Osteocyte (in vitro differentiated cells): Measurements from ENCODE around the gene LCN12. TPM values are rescaled to one million over a fixed set of nuclear protein-coding genes. Genes with fewer than 3 reads are reported as not detected.

ENCODE experiments used
- DNase-seq: peaks from one replicate; pipeline ENCODE4 v3.0.0; 2021; ENCODE audit warnings: mixed read lengths; ENCODE audit not compliant: unreplicated experiment; ENCODE audit errors: extremely low spot score
- H3K27ac Mint-ChIP-seq: one replicate; pipeline ENCODE4 v1.8.0; 2021; ENCODE audit warnings: mild to moderate bottlenecking, mixed read lengths; ENCODE audit not compliant: unreplicated experiment
- H3K27me3 Mint-ChIP-seq: one replicate; pipeline ENCODE4 v1.8.0; 2021; ENCODE audit warnings: mixed read lengths; ENCODE audit not compliant: unreplicated experiment
- H3K36me3 Mint-ChIP-seq: one replicate; pipeline ENCODE4 v1.8.0; 2021; ENCODE audit warnings: mixed read lengths; ENCODE audit not compliant: unreplicated experiment
- H3K4me1 Mint-ChIP-seq: one replicate; pipeline ENCODE4 v1.8.0; 2021; ENCODE audit warnings: mixed read lengths; ENCODE audit not compliant: unreplicated experiment
- H3K4me3 Mint-ChIP-seq: one replicate; pipeline ENCODE4 v1.8.0; 2021; ENCODE audit warnings: mild to moderate bottlenecking, moderate library complexity, mixed read lengths; ENCODE audit not compliant: unreplicated experiment
- H3K9me3 Mint-ChIP-seq: one replicate; pipeline ENCODE4 v1.8.0; 2021; ENCODE audit warnings: mixed read lengths; ENCODE audit not compliant: unreplicated experiment
- CTCF ChIP-seq: fragments of 200-600 bp; sonication (generic); IDR thresholded peaks from 2 replicates; pipeline ENCODE4 v1.5.0; 2021; ENCODE audit warnings: antibody characterized with exemption, mild to moderate bottlenecking, moderate library complexity
- total RNA-seq: library from RNA; stranded (reverse); gene quantifications from 2 replicates; pipeline ENCODE4 v1.2.1, GENCODE V29; 2021

The LCN12 gene
- total RNA-seq, 1 donor from 2014 or later, result 1.4 TPM

DNA sequence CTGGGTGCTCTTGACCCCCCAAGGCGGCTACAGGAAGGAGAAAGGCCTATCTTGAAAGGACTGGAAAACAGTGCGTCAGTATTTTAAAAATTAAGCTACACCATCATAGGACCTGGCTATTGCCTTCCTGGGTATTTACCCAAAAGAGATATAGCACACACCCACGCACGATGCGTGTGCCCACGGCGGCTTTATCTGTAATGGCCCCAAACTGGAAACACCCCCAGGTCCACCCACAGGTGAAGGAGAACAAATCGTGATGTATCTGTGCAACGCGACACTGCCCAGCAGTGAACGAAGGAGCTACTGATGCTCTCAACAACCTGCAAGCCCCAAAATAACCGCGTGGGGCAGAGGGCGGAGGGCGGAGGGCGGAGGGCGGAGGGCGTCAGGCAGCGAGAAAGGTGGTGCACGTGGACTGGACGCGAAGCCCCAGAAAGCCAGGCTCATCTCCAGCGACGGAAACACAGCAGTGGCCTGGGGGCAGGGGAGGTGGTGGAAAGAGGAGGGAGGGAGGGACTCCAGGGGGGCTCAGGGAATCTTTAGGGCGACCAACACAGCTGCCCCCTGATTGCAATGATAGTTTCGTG is 12.9 kb downstream of the LCN12 start:
- H3K9me3 Mint-ChIP-seq, result no peaks in the 10 kb centered on the region
- DNase-seq, result no peak
- H3K4me1 Mint-ChIP-seq, result peaks cover 19% of the 10 kb centered on the region
- H3K27ac Mint-ChIP-seq, result no peak overlapping the region
- H3K27me3 Mint-ChIP-seq, result peaks cover 3% of the 10 kb centered on the region
- TF ChIP-seq CTCF, result no peak
- H3K4me3 Mint-ChIP-seq, result no peak overlapping the region
- no peaks in the 10 kb centered on the region for H3K36me3 Mint-ChIP-seq

- H3K9me3 Mint-ChIP-seq, result no peaks in the 10 kb centered on the region
- no peak overlapping the region for H3K27ac Mint-ChIP-seq
- peaks cover 14% of the 10 kb centered on the region for H3K4me1 Mint-ChIP-seq
- TF ChIP-seq CTCF, result no peak
- H3K36me3 Mint-ChIP-seq, result no peaks in the 10 kb centered on the region
- peaks cover 3% of the 10 kb centered on the region for H3K27me3 Mint-ChIP-seq
- H3K4me3 Mint-ChIP-seq, result no peak overlapping the region
- no peak for DNase-seq
These were observed 13.9 kb downstream of the LCN12 start for GRCh38 chr9:136965771-136966484.

DNA sequence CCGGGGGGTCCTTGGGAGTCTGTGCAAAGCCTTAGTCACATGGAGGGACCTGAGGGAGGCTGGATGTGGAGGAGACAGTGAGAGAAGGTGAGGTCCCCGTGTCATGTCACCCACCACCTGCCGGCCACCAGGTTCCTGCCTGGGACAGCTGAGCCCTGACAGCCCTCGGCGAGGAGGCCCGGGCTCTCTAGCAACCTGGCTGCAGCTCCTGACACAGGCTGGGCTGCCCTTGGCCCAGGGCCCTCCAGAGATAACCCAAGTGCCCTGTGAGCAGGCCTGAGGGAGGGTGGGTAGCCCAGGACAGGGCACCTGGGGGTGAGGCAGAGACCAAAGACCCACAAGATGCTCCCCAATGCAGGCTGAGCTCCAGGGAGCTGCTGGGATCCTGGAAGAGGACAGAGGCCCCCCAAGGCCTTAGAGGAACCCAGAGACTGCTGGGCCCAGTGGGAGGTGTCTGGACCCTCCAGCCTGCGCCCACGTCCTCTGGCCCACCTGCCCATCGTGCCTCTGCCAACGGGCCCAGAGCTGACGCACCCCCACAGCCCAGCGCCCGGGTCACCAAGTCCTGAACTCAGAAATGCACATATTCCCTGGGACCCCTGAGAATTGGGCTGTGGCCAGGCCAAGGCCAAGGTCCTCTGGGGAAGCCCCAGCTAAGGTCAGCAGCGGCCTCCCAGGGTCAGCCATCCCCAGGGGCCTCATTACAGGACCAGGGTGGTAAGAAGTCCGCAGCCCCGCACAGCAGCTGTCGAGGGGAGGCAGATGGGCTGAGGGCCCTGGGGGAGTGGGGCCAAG is 16.5 kb downstream of the LCN12 start:
- DNase-seq, result no peak
- TF ChIP-seq CTCF, result no peak
- H3K27ac Mint-ChIP-seq, result no peak overlapping the region
- peaks cover 2% of the 10 kb centered on the region for H3K4me1 Mint-ChIP-seq
- no peak overlapping the region for H3K4me3 Mint-ChIP-seq
- peaks cover 3% of the 10 kb centered on the region for H3K27me3 Mint-ChIP-seq
- no peaks in the 10 kb centered on the region for H3K36me3 Mint-ChIP-seq
- no peaks in the 10 kb centered on the region for H3K9me3 Mint-ChIP-seq

DNA sequence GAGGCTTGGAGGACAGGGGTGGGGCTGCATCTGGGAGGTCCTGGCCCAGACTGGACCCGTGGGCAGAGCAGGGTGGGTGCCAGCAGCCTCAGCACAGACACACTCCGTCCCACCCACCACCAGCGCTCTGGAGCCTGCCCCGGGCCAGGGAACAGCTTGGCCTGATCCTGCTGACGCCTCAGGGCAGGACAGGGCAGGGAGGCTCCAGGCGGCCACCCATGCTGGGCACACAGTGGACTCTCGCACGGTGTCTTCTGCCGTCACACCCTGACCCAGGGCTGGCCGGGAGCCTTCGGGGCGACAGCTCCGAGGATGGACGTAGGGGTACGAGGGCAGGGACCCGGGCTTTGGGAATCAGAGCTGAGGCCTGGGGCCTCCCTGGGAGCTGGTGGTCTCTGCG is 17.1 kb downstream of the LCN12 start:
- Mint-ChIP-seq H3K27ac (no peak overlapping the region), H3K36me3 (no peaks in the 10 kb centered on the region), H3K4me3 (no peak overlapping the region), H3K4me1 (peaks cover 2% of the 10 kb centered on the region), H3K9me3 (no peaks in the 10 kb centered on the region), H3K27me3 (peaks cover 3% of the 10 kb centered on the region)
- no peak for DNase-seq
- no peak for TF ChIP-seq CTCF

DNA sequence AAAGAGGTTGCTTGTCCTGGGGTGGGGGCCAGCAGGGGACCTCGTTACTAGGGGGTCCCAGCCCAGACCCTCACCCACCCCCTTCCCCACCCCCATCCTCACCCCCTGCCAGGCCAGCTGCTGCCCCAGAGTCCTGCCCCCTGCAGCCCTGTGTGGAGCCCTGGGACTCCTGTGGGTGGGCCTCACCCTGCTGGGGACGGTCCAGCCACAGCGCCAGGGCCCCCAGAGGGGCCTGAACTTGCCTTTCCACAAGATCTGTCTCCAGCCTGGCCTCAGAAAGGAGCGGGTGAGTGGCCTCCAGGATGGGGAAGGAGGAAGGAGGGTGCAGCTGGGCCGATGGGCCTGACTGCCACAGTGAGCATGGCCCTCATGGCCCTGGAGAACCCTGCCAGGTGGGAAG is 17.7 kb downstream of the LCN12 start:
- Mint-ChIP-seq H3K27me3 (peaks cover 3% of the 10 kb centered on the region), H3K9me3 (no peaks in the 10 kb centered on the region), H3K4me3 (no peak overlapping the region), H3K36me3 (no peaks in the 10 kb centered on the region), H3K27ac (no peak overlapping the region), H3K4me1 (no peaks in the 10 kb centered on the region)
- no peak for DNase-seq
- TF ChIP-seq CTCF, result no peak
